SH-SY5Y (cell line): Measurements from ENCODE around the gene ADARB2.

Experiments
- GATA2 ChIP-seq: IDR thresholded peaks from 2 replicates; pipeline ENCODE4 v1.6.1; 2011; ENCODE audit warnings: mild to moderate bottlenecking, low read depth, low read length
- GATA3 ChIP-seq: IDR thresholded peaks from 2 replicates; pipeline ENCODE4 v1.6.1; 2011; ENCODE audit warnings: low read depth, mild to moderate bottlenecking, low read length, moderate library complexity

DNA sequence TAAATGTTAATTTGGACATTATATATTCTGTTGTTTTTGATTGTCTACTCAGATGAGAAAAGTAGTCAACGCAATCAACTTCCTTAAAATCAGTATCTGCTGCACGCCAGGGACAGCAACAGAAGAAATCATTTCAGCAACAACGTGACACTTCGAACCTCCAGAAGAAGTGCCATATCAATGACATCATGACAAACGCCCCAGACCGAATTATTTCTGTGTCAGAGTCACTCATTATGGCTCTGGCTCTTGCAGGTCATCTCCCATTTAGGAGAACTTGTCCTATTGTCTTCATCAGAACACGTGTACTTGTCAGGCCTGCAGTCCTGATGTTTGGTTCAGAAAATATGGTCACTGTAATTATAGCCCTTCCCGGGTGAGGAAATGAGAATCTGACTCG lies 276.3 kb downstream of the ADARB2 start:
- TF ChIP-seq GATA3 (no peak), GATA2 (no peak)
